ENCODE data around the gene RPS19.
"Not testable (repeated sequence)": the region's sequence is repeated elsewhere in the genome, so short reads cannot be mapped to it uniquely, and the experiment has no call there.

RPS19 gene

DNA sequence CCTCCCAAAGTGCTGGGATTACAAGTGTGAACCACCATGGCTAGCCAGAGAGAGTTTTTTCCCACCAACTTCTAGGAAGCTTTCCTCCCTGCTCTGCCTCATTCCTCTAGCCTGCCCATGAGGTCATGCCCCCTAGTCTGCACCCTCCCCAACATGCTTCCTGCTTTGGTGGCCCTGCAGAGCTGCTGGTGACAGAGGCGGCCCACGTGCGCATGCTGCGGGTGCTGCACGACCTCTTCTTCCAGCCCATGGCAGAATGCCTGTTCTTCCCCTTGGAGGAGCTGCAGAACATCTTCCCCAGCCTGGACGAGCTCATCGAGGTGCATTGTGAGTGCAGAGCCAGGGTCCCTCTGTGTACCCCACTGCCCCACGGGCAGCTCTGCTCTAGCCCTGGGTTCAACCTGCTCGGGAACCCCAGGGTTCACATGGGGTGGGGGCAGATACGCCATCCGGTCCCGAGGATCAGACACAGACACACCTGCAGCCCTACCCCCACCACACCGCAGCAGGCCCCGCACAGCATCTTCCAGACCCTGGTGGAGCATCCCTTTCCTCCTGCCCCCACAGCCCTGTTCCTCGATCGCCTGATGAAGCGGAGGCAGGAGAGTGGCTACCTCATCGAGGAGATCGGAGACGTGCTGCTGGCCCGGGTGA, 41.8 kb downstream of the RPS19 start:
- no peak for DNase-seq (ENCODE audit: low spot score)

GRCh38 chr19:41902594-41902993, 42.5 kb downstream of the RPS19 start:
- DNase-seq (ENCODE audit: low spot score), result no peak

GRCh38 chr19:41903193-41903953, 43.3 kb downstream of the RPS19 start:
- DNase-seq (ENCODE audit: low spot score), result no peak

DNA sequence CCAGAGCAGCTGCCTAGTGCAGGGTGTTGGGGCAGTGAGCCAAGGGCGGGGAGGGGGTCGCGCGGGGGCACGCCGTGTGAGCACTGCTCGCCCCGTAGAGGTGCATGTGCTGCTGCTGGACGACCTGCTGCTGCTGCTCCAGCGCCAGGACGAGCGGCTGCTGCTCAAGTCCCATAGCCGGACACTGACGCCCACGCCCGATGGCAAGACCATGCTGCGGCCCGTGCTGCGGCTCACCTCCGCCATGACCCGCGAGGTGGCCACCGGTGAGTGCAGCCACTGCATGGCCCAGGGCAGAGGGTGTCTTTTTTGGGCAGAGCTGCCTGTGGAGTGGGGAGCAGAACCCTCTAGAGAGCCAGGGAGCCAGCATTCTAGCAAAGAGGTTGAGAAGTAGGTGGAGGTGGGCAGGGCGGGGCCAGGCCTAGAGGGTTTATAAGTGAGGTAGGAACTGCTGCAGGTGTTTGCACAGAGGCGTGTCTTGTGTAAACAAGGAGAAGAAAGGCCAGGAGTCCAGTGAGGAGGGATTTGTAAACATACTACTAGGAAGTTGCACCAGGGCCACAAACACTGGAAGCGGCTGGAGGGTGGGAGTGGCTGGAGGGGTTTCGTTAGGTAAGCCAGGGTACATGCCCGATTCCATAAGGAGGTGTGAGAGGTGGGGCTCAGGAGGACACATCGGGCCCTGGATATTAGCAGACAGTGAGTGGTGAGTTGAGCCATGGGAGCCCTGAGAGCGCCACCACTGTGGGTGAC, 44.2 kb downstream of the RPS19 start:
- no peak for DNase-seq (ENCODE audit: low spot score)

GRCh38 chr19:41905273-41906002, 45.4 kb downstream of the RPS19 start:
- DNase-seq (ENCODE audit: low spot score), result no peak

GRCh38 chr19:41906271-41906670, 46.2 kb downstream of the RPS19 start:
- no peak for DNase-seq (ENCODE audit: low spot score)

DNA sequence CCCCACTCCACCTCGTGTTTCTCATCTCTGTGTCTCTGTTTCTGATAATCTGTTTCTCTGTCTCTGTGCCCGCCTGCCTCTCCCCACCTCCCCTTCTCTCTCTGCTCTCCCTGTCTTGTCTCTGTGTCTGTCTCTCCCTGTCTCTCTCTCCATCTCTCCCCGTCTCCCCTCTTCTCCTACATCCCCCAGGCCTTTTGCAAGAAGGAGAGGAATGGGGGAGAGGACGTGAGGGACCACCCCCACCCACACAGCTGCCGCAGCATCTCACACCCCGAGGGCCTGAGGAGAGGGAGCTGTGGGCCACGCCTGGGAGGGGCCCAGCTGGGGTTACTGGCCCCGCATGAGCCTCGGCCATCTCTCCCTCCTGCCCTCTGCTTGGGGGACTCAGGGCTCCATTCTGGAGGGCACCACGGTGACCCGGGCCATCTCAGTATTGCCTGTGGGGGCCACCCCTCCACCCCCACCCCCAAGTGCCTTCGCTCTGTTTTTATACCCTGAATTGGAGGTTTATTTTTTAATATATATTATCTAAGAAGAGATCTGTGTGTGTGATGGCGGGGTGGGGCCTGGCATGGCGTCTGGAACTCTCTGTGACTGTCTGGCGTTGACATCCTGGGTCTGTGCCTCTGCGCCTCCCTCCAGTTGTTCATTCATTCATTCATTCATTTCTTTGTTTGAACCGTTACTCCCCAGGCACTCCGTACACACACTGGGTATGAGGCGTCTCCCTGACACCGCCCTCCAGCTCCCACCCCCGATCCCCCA, 47.0 kb downstream of the RPS19 start:
- no peak for DNase-seq (ENCODE audit: low spot score)

- no peak for DNase-seq (ENCODE audit: low spot score)
These were observed 48.0 kb downstream of the RPS19 start for GRCh38 chr19:41907994-41908615.

- DNase-seq (ENCODE audit: low spot score), result no peak
These were observed 48.8 kb downstream of the RPS19 start for GRCh38 chr19:41908724-41909464.

GRCh38 chr19:41909706-41910105, 49.7 kb downstream of the RPS19 start:
- DNase-seq (ENCODE audit: low spot score), result no peak

GRCh38 chr19:41910240-41910991, 50.4 kb downstream of the RPS19 start:
- no peak for DNase-seq (ENCODE audit: low spot score)

DNA sequence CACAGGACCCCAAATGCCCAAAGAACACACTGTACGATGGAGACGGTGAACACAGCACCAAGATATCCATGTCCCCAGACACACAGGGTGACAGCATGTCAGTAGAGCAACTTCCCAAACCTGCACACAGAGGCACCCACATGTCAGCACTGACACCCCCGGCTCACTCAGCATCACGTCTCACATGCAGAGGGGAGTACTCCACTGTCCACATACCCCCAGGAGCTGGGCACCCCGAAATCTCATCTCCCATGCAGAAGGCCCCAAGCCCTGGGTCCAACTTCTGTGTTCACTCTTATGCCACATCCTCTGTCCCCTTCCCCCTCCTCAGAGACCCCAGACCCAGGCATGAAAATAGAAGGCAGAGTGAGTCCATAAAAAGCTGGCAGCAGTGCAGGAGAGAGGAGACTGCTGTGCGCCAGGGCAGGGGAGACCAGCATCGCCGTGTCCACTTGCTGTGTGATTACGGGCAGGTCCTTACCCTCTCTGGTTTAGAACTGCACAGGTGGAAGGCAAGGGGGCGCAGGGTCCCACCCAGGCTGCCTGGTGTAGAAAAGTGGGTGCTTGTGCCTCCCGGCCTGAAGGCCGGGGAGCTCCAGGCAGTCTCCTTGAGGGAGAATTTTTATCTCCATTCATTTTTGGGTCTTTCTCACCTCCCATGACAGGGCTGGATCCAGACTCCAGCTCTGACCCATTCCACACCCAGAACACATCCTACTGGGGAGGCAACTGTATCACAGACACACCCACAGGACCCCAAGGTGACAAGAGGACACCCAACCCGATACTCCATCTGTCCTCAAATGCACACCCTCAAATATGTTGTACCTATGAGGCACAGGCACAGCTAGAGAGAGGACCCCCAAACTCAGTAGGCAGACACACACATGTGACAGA, 51.2 kb downstream of the RPS19 start:
- DNase-seq (ENCODE audit: low spot score), result no peak

DNA sequence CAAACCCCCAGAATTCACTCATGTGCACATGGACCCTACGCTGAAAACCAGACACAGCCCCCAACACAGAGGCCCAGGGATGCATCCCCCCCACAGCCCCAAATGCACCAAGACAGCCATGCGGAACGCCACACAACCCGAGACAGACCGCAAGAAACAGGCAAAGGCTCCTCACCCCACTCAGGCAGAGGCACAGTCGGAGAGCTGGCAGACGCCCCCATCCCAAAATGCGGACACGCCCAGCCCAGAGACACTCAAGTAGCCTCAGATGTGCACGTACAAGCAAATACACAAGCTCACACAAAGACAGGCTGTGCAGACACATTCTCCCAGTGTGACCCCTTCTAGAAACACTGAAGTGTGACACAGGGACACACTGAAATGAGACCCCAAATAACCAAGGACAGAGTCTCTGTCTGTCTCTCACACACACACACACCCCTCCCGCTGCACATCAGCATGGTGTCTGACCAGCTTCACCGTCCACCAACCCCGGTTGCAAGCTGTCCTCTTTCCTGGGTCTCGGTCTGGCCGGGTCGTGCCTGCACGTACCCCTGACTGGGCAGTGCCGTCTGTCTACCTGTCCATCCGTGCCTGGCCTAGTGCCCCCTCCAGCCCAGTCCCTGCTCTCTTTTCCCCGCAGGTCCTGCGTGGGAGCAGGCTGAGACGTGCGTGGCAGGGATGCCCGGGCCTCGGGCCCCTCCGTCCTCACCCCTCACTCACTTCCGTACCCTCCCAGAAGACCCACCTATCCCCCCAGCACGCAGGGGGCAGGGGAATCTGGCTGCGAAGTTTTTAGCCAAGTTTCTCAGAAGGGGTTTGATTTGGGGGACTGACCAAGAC, 52.1 kb downstream of the RPS19 start:
- no peak for DNase-seq (ENCODE audit: low spot score)

- DNase-seq (ENCODE audit: low spot score), result no peak
These were observed 53.0 kb downstream of the RPS19 start for GRCh38 chr19:41912899-41913537.

- no peak for DNase-seq (ENCODE audit: low spot score)
These were observed 53.7 kb downstream of the RPS19 start for GRCh38 chr19:41913538-41914423.

GRCh38 chr19:41914424-41914834, 54.4 kb downstream of the RPS19 start:
- not testable (repeated sequence) for DNase-seq (ENCODE audit: low spot score)
